ENCODE results near the gene RRBP1.

Gene RRBP1

DNA sequence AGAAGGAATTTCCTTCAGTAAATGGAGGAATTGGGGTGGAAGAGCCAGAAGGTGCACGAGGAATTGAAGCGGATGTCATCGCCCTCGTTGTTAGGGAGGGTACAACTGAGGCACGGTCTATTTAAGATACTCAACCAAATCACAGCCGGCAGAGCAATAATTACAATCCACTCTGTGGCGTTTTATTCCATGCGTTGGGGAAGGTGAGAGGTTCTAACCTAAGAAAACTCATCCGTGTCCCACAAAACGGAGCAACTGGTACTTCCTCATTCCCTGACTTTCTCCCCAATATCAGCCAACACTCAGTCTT, 802 bp upstream of the RRBP1 start:
- no peak for DNase-seq

DNA sequence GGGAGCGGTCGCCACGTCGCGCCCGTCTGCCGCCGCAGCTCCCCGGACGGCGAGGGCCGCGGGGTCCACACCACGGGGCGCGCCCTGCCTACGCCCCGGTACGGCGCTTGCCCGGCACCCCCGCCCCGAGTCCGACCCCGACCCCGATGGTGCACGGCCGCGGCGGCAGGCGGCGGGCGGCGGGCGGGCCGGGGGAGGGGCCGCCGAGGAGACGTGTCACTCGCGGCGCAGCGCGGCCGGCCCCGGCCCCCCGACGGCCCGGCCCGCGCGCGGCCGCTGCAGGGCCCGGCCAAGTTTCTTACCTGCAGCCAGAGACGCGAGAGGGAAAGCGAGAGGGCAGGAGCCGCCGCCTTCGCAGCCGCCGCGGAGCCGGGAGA, 328 bp downstream of the RRBP1 start:
- DNase-seq = no peak

DNA sequence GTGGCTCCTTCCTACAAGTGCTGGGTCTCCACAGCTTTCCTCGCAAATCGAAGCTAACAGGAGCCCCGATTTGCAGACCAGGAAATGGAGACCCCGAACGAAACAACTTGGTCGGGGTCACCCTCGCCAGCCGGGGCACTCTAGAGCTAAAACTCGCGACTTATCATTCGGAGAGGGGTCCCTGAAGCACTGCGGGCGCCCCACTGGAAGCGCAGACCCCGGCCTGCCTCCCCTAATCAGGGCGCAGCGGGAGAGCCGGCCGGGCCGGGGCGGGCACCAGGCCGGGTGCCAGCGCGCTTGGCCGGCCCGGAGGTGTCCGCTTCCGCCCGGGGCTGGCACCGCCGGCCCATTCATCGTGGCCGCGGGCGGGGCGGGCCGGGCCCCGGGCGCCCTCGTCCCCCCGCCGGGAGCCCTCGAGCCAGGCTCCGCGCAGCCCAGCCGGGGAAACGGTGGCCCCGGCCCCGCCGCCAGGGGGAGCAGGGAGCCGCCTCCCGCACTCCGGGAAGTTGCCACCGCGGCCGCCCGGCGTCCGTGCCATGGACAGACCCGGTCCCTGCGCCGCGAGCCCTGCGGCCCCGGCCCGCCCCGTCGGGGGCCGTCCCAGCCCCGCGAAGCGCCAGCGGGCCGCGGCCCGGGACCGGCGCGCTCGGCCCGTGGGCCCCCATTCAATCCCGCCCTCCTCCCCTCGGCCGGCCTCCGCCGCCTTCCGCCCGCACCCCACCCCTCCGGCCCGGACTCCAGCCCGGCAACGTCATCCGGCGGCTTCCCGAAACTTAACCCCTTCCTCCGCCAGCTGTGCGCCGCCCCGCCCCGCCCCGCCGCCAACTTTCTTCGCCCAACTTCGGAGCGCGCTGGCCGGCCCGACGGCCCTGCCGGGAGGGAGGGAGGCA, 961 bp downstream of the RRBP1 start:
- DNase-seq = peak; percentile 70

DNA sequence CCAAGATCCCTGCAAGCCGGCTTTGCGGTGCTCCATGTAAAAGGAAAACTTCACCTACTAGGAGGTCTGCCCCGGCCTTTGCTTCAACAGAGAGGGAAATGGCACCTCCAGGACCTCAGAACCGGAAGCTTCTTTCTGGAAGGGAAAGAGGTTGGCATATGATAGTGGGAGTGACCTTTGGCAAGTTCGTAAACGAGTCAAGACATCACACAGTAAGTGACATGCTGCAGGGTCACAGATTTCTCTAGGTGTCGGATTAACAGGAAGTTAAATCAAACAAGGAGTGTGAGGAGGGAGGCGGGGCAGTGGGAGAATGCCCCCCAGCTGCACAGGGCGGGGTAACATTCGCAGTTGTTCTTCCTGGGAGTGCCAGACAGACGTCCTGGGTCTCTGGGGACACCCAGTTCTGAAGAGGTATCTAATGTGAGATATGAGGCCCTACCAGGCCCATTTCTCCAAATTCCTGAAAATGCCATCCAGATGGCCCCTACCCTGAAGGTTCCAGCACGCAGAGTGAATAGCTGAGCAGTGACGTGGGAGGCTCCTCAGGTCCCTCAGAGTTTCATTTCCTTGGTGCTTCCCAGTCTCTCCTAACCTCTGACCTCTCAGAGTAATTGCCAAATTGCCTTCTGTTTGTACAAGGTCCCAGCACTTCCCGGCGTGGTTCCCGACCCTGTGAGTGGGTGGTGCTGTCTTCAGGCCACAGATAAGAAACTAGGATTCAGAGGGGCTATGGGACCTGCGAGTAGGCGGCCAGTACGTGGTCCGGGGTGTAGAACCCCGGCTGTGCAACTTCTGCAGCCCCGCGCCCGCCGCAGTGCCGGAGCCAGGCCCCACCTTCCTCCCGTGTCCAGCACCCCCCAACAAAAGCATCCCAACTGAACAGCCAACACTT, 1.9 kb downstream of the RRBP1 start:
- DNase-seq = peak; percentile 40

DNA sequence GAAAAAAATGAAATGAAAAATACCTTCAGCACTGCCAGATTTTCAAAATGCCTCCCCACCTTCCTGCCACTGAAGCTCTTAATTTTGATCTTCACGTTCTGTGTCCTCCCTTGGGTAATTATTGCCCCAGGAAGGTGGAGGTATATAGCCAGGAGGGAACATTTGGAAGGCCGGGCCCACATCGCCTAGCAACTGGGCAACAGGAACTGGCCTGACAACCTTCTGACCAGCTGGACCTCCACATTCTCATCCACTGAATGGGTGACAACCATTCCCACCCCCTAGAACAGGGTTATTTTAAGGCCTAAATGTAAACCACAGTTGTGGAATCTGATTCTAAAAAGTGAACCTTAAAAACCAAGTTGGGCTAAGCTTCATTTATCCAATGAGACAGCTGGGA, 3.2 kb downstream of the RRBP1 start:
- DNase-seq = no peak

DNA sequence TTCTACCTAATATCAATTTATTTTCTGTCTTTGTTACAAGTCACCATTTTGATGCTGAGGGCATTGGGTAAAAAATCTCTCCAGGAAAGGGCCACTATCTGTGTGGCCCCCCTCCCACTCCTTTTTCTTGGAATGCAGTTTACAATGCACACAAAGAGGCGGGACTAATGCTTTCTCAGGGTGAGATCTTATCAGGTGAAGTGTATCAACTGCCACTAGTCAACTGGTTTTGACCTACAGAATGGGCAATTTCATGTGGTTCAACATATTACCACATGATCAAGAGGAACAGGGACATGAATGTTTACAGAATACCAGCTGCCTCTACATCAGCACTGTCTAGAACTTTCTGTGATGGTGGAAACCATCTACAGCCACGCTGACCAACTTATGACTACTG, 3.7 kb downstream of the RRBP1 start:
- no peak for DNase-seq

DNA sequence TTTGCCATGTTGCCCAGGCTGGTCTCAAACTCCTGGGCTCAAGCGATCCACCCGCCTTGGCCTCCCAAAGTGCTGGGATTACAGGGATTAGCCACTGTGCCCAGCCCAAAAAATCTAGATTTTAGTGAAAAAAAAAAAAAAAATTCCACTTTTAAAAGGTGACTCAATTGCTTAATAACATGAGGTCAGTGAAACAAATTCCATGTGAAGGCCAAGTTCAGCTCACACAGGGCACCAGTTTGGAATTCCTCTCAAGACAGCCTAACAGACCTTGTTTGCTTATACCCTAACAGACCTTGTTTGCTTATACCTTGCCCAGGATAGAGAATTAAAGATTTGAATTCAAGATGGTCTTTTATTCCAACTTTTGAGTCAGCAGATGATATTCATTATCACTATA, 5.1 kb downstream of the RRBP1 start:
- no peak for DNase-seq

DNA sequence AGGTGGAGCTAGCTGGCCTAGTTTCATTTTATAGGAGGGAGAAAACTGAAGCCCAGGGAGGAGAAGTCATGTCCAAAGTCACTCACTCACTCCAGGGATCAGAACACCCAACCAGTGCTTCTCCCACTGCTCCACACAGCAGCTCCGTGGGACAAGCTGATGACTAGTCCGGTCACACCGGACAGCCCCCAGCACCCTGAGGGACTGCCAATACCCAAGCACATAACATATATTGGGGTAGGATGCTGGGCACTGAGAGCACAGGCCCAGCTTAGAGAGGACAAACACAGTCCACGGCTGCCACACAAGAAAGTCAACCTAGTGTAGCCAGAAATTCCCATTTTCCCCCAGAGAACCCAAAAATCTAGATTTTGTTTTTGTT, 5.7 kb downstream of the RRBP1 start:
- DNase-seq = no peak

DNA sequence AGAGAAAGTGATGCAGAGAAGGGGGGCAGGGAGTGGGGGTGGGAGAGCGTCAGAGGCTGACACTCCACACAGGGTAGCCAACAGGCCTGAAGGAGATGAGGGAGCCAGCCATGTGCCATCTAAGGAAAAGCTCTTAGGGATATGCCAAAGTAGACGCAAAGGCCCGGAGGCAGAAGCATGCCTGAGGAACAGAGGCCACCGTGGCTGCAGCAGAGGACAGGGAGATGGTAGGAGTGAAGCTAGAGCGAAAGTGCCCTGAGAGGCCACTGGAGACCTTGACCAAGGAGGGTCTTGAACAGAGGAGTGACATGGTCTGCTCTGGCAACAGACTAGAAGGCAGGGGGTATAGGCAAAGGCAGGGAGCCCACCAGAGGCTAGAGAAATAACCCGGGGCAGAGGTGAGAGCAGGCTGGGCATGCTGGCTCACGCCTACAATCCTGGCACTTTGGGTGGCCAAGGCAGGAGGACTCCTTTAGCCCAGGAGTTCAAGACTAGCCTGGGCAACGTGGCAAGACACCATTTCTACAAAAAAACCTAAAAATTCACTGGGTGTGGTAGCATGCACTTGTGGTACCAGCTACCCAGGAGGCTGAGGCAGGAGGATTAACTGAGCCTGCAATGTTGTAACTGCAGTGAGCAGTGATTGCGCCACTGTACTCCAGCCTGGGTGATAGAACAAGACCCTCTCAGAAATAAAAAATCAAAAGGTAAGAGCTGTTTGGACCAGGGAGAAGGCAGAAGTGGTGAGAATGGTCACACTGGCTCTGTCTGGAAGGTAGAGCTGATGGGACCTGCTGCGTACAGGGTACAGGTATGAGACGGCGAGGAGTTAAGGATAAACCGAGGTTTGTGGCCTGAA, 6.3 kb downstream of the RRBP1 start:
- DNase-seq = no peak

DNA sequence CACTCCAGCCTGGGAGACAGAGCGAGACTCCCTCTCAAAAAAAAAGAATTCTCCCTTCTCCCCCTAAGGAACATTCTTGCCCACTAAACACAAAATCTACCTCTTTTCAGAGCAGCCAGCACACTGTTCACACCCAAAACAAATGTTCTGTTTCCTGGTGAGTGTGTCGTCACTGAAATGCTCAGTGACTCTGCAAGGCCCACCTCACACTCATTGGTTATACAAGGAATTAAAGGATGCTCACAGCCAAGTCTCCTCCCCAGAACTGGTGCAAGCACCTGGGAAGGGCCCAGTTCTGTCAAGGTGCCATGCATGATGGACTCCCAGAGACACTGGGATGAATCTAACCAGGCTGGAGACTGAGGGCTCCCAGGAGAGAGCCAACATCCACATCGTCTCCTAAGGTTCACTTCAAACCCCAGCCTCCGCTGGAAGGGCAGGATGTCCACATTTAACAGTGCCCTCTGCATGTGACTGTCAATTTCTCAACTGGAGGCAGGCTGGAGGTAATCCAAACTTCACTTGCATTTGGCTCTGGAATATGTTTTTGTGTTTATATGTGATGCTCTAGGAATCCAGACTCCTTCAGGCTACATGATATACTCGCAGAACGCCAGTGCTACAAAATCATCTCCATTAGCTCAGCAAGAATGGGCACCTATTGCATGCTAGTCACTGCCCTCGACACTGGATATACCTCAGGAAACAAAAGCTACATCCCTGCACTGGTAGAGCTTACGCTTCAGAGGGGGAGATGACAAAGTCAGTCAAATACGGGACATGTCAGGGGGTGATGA, 7.1 kb downstream of the RRBP1 start:
- DNase-seq = no peak

DNA sequence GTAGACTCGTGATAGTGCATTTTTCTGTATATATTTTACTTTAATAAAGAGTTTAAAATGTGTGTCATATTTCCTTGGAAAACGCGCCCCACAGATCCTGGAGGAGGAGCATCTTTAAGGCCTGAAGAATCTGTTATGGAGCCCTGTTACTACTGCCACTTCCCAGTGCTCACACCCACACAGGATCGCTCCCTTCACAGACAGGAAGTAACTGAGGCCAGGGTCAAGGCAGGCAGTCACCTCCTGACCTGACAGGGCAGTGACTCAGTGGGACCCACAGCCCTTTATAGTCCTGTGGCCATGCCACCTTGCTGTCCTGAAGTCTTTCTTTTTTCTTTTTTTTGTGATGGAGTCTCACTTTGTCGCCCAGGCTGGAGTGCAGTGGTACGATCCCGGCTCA, 9.0 kb downstream of the RRBP1 start:
- DNase-seq = no peak

DNA sequence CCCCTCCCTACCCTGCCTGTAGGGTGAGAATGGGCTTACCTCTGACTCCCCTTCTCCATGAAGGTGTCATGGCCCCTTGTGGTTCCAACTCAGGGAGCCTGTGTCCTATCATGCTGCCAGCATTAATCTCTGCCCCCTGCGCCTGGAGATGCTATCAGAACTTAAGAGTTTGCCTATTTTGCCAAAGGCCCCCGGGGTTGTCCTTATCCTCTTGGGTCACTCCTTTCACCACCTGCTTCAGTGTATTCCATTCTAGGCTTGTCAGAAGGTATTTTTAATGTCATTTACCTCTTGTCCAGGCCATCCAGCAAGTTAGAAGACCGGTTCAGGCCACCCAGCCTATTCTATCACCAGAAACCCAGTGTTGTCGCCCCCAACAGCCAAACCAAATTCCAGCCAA, 10.5 kb downstream of the RRBP1 start:
- no peak for DNase-seq

DNA sequence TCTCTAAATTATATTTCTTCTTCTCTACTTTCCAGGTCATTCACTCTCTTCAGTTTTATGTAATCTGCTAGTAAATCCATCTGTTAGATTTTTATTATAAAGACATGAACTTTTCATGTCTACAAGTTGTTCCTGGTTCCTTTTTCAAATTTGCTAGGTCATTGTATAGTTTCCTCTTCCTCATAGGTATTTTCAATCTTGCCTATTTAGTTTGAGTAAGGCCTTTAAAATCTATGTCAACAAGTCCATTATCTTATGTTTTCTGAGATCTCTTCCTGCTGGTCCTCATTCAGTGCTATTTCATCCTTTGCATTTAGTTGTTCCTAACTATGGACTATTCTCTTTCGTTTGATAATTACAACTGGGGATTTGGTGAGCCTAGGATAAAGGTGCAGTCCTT, 11.0 kb downstream of the RRBP1 start:
- DNase-seq = no peak

DNA sequence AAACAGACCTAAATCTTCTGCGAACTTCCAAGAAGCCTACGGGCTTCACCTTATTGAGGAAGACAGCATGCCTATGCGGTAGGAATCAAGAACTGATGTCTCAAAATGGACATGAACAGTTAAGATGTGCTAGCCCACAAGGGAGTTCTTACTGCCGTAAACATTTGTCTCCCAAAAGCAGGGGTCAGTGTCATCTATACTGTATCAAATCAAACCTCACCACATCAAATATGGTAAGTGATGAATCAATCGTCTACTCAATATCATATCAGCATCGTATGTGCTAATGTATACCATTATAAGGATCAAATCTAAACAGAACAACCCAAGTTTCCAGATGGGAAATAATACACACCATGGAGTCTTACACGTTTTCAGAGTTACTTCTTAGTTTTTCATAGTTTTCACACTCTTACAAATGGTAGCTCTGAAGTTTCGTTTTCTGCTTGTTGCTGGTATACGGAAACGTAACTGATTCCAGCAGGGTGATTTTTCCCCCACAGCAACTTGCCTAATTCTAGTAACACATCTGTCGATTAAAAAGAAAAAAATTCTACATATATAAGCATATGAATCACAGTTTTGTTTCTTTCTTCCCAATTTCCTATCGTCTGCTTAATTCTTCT, 12.6 kb downstream of the RRBP1 start:
- DNase-seq = no peak

DNA sequence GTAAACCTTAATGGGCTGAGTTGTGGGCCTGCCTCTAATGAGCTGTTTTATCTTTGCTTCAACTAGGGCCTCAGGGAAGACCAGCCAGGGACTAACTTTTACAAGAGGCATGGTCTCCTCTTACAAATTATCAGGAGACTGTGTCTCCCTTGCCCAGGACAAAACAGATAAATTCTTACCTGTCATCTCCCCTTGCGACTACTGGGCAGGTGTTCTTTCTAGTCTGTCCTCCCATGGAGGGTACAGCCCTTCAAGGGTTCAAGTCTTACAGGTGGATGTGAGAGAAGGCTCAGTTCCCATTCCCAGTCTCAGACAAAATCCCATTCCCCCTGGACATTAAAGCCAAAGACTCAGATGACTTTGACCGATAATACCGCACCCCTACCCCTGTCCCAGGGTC, 13.6 kb downstream of the RRBP1 start:
- DNase-seq = no peak

DNA sequence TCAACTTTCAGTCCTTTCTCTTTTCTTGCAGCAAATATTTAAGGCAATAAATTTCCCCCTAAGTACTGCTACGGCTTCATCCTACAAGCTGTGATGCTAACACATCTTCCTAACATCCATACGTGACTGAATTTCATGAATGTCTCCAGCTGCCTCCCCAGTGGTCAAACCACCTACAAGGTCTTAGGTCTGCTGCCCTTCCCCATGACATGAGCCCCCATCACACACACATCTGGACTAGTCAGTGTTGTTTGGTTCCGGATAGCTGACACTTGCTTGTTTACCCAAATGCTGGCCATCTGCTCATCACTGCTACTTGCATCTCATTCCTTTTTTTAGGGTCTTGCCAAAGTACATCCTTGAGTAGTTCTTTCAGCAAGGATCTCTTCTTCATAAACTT, 14.6 kb downstream of the RRBP1 start:
- DNase-seq = no peak

DNA sequence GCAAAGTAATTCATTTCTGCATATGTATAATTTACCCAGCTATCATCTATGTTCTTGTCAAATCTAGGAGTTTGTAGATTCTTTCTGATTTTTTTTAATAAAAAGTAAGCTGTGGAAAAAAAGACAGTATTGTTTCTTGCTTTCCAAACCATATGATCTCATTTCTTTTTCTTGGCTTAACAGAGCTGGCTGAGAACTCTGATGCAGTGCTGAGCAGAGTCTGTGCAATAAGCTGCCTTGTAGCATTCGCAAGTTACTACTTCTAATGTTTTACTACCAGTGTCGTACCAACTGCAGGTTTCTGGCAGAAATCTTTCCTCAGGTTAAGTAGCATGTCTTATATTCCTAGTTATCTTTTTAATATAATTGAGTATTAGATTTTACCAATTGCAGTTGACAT, 15.6 kb downstream of the RRBP1 start:
- DNase-seq = no peak

DNA sequence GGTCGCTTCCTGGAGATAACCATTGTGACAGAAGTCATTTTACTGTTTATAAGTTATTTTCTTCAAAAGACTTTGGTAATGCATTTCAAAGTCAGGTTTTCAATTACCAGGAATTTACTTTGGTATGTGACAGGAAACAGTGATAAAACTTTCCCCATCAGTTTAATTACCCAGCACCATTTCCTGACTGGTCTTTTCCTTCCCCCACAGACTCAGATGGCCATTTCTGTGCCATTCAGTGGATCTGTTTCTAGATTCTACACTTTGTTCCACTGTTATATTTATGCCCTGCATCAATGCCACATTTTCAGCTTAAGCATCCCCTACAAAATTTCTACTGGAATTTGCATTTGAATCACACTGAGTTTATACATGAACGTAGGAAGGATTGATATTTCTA, 16.3 kb downstream of the RRBP1 start:
- no peak for DNase-seq

DNA sequence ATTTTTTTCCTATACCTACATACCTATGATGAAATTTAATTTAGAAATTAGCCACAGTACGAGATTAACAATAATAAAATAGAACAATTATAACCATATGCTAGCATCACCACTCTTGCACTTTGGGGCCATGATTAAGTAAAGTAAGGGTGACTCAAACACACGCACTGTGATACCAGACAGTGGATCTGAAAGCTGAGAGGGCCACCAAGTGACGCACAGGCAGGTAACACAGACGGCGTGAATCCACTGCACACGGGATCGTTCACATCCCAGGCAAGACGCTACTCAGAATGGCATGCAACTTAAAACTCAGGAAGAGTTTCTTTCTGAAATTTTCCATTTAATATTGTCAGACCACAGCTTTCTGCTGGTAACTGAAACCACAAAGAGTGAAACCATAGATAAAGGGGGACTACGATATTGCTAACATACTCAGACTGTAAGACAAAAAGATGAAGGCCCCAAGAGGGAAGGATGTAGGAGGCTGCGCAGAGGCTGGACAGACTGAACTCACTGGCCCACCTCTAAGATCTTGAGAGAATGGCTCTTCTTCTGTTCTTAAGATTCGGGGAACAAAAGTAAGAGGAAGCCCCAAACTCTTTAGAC, 17.9 kb downstream of the RRBP1 start:
- no peak for DNase-seq

DNA sequence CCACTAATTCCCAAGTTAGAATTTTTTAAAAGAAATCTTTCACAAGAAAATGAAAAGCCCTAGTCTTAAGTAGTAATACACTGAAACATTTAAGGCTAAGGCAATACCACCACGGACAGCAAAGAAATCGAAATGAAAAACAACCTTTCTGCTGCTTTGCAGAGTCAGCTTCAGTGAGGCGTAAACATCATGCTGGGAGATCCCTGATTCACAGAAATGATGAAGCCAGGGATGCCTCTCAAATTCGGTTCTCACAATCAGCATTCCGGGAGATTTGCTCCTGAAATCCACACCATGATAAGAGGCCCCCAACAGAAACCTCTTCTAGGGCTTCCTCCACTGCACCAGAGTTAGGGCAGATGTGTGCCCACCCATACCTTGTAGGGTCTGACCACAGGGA, 18.6 kb downstream of the RRBP1 start:
- no peak for DNase-seq

DNA sequence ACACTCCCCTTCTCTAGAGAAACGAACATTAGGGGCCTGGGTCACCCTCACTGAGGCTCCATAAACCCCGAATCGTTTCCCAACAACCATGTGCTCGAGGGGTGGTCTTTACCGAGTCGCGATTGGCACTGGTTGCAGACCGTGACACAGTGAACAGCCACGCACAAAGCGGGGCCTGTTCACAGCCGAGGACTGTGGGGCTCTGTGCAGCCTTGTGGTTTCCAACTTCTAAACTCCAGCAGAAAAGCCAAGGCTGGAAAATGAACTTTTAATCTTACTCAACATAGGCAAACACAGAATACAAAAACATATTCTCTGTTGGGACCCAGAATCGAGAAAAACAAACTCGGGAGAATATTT, 19.0 kb downstream of the RRBP1 start:
- no peak for DNase-seq

Measured in fibroblast of skin of abdomen (primary cell).